Endothelial cell of umbilical vein (primary cell): ENCODE measurements around the gene ATRIP. TPM values are rescaled to one million over a fixed set of nuclear protein-coding genes. Genes with fewer than 3 reads are reported as not detected.

Experiments
- BruUV-seq: library from RNA; stranded (reverse); fragments of 400-500 nt; replicated peaks from 2 replicates; lab custom pipeline; 2021; lab: Mats Ljungman, UMichigan
- CTCF ChIA-PET: fragments of 300-600, 350-600 bp; sonication (Branson Sonifier 250); formaldehyde crosslinking; loops from one replicate; lab custom pipeline; 2021; ENCODE audit warnings: antibody characterized with exemption, inconsistent platforms; lab: Charles Lee
- POLR2A ChIA-PET: fragments of 300-600, 350-600 bp; sonication (Branson Sonifier 250); formaldehyde crosslinking; loops from one replicate; lab custom pipeline; 2021; ENCODE audit warnings: antibody characterized with exemption, inconsistent platforms; lab: Charles Lee
- DNase-seq: peaks from one replicate; pipeline ENCODE4 v3.0.0-alpha.2; 2011; ENCODE audit warnings: low read depth, low spot score
- FAIRE-seq: peaks from 2 replicates; lab custom pipeline; 2011; peaks lifted over from hg19 to GRCh38; lab: Jason Lieb, UNC
- H2AFZ ChIP-seq: 2 replicates; pipeline ENCODE4 v1.6.0; 2012; ENCODE audit warnings: low read depth, low read length, control low read depth, inconsistent platforms
- H3K27ac ChIP-seq: 2 replicates; pipeline ENCODE4 v1.5.1; 2011; ENCODE audit warnings: low read depth, mild to moderate bottlenecking, control low read depth, low read length, moderate library complexity; ENCODE audit not compliant: insufficient read depth
- H3K27me3 ChIP-seq, 2 experiments: 2 replicates each; pipeline versions ENCODE4 v1.6.0 to v1.6.1; 2011; ENCODE audit warnings: low read length in 2 of 2, mixed read lengths in 1 of 2; ENCODE audit not compliant: control insufficient read depth in 2 of 2, insufficient read depth in 2 of 2
- H3K36me3 ChIP-seq, 2 experiments: 2 replicates in 1 of 2; 3 replicates in 1 of 2; pipeline ENCODE4 v1.5.1; 2011; ENCODE audit warnings: low read length in 2 of 2, mild to moderate bottlenecking in 1 of 2, moderate library complexity in 1 of 2; ENCODE audit not compliant: control insufficient read depth in 2 of 2, insufficient read depth in 2 of 2; ENCODE audit errors: extremely low read depth in 1 of 2
- H3K4me1 ChIP-seq: 3 replicates; pipeline ENCODE4 v1.5.1; 2011; ENCODE audit warnings: mild to moderate bottlenecking, low read length; ENCODE audit not compliant: control insufficient read depth, insufficient read depth; ENCODE audit errors: extremely low read depth
- H3K4me2 ChIP-seq: 2 replicates; pipeline ENCODE4 v1.6.1; 2011; ENCODE audit warnings: low read length, control low read depth, mixed read lengths; ENCODE audit not compliant: insufficient read depth
- H3K4me3 ChIP-seq, 3 experiments: fragments of 200-600 bp in 1 of 3; sonication (generic), shearing (Covaris generic) in 1 of 3; replicated peaks in 1 of 3; 2 replicates each; pipeline ENCODE4 v1.5.1; 2011 to 2016; ENCODE audit warnings: control low read depth in 3 of 3, low read length in 3 of 3, mild to moderate bottlenecking in 2 of 3, inconsistent platforms in 1 of 3, low read depth in 1 of 3, moderate library complexity in 1 of 3; ENCODE audit not compliant: insufficient read depth in 1 of 3
- H3K79me2 ChIP-seq: 2 replicates; pipeline ENCODE4 v1.6.0; 2012; ENCODE audit warnings: low read length, inconsistent platforms; ENCODE audit not compliant: control insufficient read depth, insufficient read depth
- H3K9ac ChIP-seq: replicated peaks from 2 replicates; pipeline ENCODE3; 2011; ENCODE audit warnings: low read length, control low read depth; ENCODE audit not compliant: insufficient read depth; ENCODE audit errors: extremely low read depth
- H3K9me1 ChIP-seq: replicated peaks from 3 replicates; pipeline ENCODE4 v1.6.0; 2011; ENCODE audit warnings: mild to moderate bottlenecking, low read length; ENCODE audit not compliant: control insufficient read depth, insufficient read depth; ENCODE audit errors: extremely low read depth
- H3K9me3 ChIP-seq: replicated peaks from 2 replicates; pipeline ENCODE4 v1.5.1; 2012; ENCODE audit warnings: low read length, inconsistent platforms; ENCODE audit not compliant: control insufficient read depth, insufficient read depth
- H4K20me1 ChIP-seq: replicated peaks from 2 replicates; pipeline ENCODE3; 2011; ENCODE audit warnings: mild to moderate bottlenecking, low read length; ENCODE audit not compliant: control insufficient read depth, insufficient read depth; ENCODE audit errors: extremely low read depth
- EZH2 ChIP-seq: IDR thresholded peaks from 2 replicates; pipeline ENCODE4 v1.6.1; 2012; ENCODE audit warnings: borderline replicate concordance, low read depth, mild to moderate bottlenecking, moderate library complexity, low read length, inconsistent platforms; ENCODE audit not compliant: severe bottlenecking
- FOS ChIP-seq: IDR thresholded peaks from 2 replicates; pipeline ENCODE4 v1.6.1; 2011; ENCODE audit warnings: mild to moderate bottlenecking, low read length, moderate library complexity, borderline replicate concordance; ENCODE audit not compliant: insufficient read depth
- GATA2 ChIP-seq: IDR thresholded peaks from 2 replicates; pipeline ENCODE4 v1.7.0; 2011; ENCODE audit warnings: low read depth, mild to moderate bottlenecking, moderate library complexity, mixed read lengths, low read length; ENCODE audit not compliant: insufficient read length, insufficient read depth
- MYC ChIP-seq: IDR thresholded peaks from one replicate; pipeline ENCODE4 v1.6.1; 2011; ENCODE audit warnings: mild to moderate bottlenecking, low read depth, low read length
- POLR2A ChIP-seq: IDR thresholded peaks from 2 replicates; pipeline ENCODE4 v1.6.1; 2012; ENCODE audit warnings: low read depth, mild to moderate bottlenecking, control low read depth, low read length
- POLR2AphosphoS5 ChIP-seq: IDR thresholded peaks from 2 replicates; pipeline ENCODE4 v1.6.1; 2012; ENCODE audit warnings: low read depth, mild to moderate bottlenecking, control low read depth, low read length, moderate library complexity; ENCODE audit not compliant: insufficient read depth
- dilution Hi-C: fragments of 300-500 bp; cut with MboI; formaldehyde crosslinking; loops from one replicate; pipeline ENCODE4 v1.15.0; 2019; ENCODE audit warnings: low sequenced_read_pairs; ENCODE audit not compliant: extremely low pct_ligation_motif_present
- intact Hi-C: fragments of 100-400 bp; cut with micrococcal nuclease; formaldehyde crosslinking; loops from one replicate; pipeline ENCODE4 v1.10.0; 2022
- polyA plus RNA-seq, 4 experiments: library from polyadenylated mRNA; depleted of rRNA in 3 of 4; stranded (reverse) in 3 of 4; unstranded in 1 of 4; fragments of >200 nt; gene quantifications; 2 replicates each; pipeline versions ENCODE4 v1.2.1 to v1.2.3, GENCODE V29; 2011 to 2012; ENCODE audit warnings: missing spikeins in 1 of 4
- total RNA-seq: library from RNA; stranded (reverse); gene quantifications from 2 replicates; pipeline ENCODE4 v1.2.3, GENCODE V29; 2021
- TF ChIP-seq, protein P1 (sequence below): IDR thresholded peaks from 2 replicates; pipeline ENCODE4 v1.6.1; 2011; ENCODE audit not compliant: insufficient read depth, insufficient read length
- TF ChIP-seq, protein P2 (sequence below), 2 donors: IDR thresholded peaks; 1 replicate in 1 of 2; 2 replicates in 1 of 2; pipeline ENCODE4 v1.5.1; 2011; ENCODE audit warnings: low read length in 2 of 2, mild to moderate bottlenecking in 2 of 2, moderate library complexity in 2 of 2, control low read depth in 1 of 2, inconsistent platforms in 1 of 2, low read depth in 1 of 2; ENCODE audit not compliant: insufficient read depth in 1 of 2; ENCODE audit errors: extremely low read depth in 1 of 2

Gene ATRIP
- total and polyA plus RNA-seq, 2 donors (not counting 3 experiments of a cell fraction or from before 2014, with no cell fraction given), result 10.6 to 14.7 TPM

DNA sequence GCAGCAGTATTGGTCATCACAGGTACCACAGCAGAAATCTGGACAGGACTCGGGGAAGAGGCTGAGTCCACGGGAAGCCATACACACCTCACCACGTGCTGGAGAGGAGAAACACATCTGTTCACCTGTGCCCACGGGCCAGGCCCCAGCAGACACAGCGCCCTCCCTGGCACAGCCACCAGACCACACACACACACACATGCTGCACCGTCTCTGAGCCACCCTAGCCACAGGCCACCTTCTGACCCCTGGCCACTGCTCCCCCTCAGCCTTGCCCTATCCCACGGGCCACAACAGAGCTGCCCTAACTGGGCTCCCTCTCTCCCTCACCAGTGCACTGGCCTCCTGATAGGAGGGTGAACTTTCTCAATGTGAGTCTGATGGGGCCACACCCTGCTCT lies 54.7 kb downstream of the ATRIP start:
- FAIRE-seq (no peak), DNase-seq (no peak)
- Histone ChIP-seq H4K20me1 (no peaks in the 10 kb centered on the region), H2AFZ (no peak overlapping the region), H3K79me2 (no peaks in the 10 kb centered on the region), H3K27ac (no peak overlapping the region), H3K9me3 (no peaks in the 10 kb centered on the region), H3K9ac (no peak overlapping the region), H3K9me1 (no peaks in the 10 kb centered on the region), H3K36me3 (peaks cover 0 to 2% of the 10 kb centered on the region in 2 experiments), H3K27me3 (no peaks in the 10 kb centered on the region), H3K4me3 (no peak overlapping the region), H3K4me2 (no peak overlapping the region), H3K4me1 (peaks cover 21% of the 10 kb centered on the region)
- ChIA-PET CTCF (interaction anchor here (1.0 to 1.9 kb wide), 2 partner anchors 35 to 65 kb away, joined by 3 to 4 read pairs; a partner anchor contains a TSS), POLR2A (no interaction called here)
- TF ChIP-seq, protein P1, sequence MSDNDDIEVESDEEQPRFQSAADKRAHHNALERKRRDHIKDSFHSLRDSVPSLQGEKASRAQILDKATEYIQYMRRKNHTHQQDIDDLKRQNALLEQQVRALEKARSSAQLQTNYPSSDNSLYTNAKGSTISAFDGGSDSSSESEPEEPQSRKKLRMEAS, result no peak
- TF ChIP-seq, protein P2, sequence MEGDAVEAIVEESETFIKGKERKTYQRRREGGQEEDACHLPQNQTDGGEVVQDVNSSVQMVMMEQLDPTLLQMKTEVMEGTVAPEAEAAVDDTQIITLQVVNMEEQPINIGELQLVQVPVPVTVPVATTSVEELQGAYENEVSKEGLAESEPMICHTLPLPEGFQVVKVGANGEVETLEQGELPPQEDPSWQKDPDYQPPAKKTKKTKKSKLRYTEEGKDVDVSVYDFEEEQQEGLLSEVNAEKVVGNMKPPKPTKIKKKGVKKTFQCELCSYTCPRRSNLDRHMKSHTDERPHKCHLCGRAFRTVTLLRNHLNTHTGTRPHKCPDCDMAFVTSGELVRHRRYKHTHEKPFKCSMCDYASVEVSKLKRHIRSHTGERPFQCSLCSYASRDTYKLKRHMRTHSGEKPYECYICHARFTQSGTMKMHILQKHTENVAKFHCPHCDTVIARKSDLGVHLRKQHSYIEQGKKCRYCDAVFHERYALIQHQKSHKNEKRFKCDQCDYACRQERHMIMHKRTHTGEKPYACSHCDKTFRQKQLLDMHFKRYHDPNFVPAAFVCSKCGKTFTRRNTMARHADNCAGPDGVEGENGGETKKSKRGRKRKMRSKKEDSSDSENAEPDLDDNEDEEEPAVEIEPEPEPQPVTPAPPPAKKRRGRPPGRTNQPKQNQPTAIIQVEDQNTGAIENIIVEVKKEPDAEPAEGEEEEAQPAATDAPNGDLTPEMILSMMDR (IDR thresholded peaks at IDR 0.05; ENCODE audit: extremely low read depth in 1 of 2, insufficient read depth in 1 of 2, low read depth in 1 of 2, low read length in 2 of 2), result no peak
- no peak for TF ChIP-seq POLR2A
- TF ChIP-seq POLR2AphosphoS5, result no peak
- no peak for TF ChIP-seq GATA2
- TF ChIP-seq MYC, result no peak
- TF ChIP-seq EZH2, result no peak
- TF ChIP-seq FOS, result no peak
- dilution Hi-C loops (no loop called here), intact Hi-C loops (no loop called here)
- BruUV-seq, result no TSS peak
